Aorta (tissue), 5 donors: ENCODE measurements around the gene CPHXL2. TPM values are rescaled to one million over a fixed set of nuclear protein-coding genes. Genes with fewer than 3 reads are reported as not detected.

Experiments used
- ATAC-seq: fragments of 200-7000 bp; cut with Tn5 transposase; one replicate; pipeline ENCODE4 v1.9.1; 2022; ENCODE audit warnings: moderate library complexity; ENCODE audit not compliant: low FRiP score
- DNase-seq, 2 donors: peaks; one replicate each; pipeline ENCODE4 v3.0.0-alpha.2; 2020
- H3K27ac ChIP-seq, 2 donors: one replicate each; pipeline ENCODE4 v1.5.1; 2013; ENCODE audit warnings: low read length in 2 of 2, mild to moderate bottlenecking in 2 of 2, moderate library complexity in 2 of 2, control low read depth in 1 of 2, inconsistent platforms in 1 of 2, low read depth in 1 of 2
- H3K27me3 ChIP-seq, 2 donors: one replicate each; pipeline ENCODE4 v1.6.1; 2013; ENCODE audit warnings: control low read depth in 1 of 2, low read length in 1 of 2, mild to moderate bottlenecking in 1 of 2, moderate library complexity in 1 of 2; ENCODE audit not compliant: insufficient read depth in 2 of 2, control insufficient read depth in 1 of 2
- H3K36me3 ChIP-seq, 2 donors: one replicate each; pipeline ENCODE4 v1.6.1; 2013; ENCODE audit warnings: control low read depth in 1 of 2, low read length in 1 of 2, mild to moderate bottlenecking in 1 of 2; ENCODE audit not compliant: insufficient read depth in 2 of 2, control insufficient read depth in 1 of 2
- H3K4me1 ChIP-seq, 2 donors: one replicate each; pipeline ENCODE4 v1.6.1; 2013; ENCODE audit warnings: low read length in 2 of 2, control low read depth in 1 of 2, mild to moderate bottlenecking in 1 of 2, moderate library complexity in 1 of 2; ENCODE audit not compliant: insufficient read depth in 2 of 2, control insufficient read depth in 1 of 2
- H3K4me3 ChIP-seq, 2 donors: one replicate each; pipeline ENCODE4 v1.5.1; 2013; ENCODE audit warnings: low read length in 2 of 2, control low read depth in 1 of 2, mild to moderate bottlenecking in 1 of 2
- H3K9me3 ChIP-seq: one replicate; pipeline ENCODE4 v1.6.1; 2013; ENCODE audit warnings: mild to moderate bottlenecking, low read length; ENCODE audit not compliant: control insufficient read depth
- WGBS, 2 donors: extraction: QIAGEN DNeasy Blood & Tissue Kit; methylation state at CpG; one replicate each; pipeline ENCODE4 v1.1.7; 2013; 5-methylcytosine and 5-hydroxymethylcytosine counted together
- intact Hi-C, 2 donors: fragments of 100-400 bp; cut with DNase I; formaldehyde crosslinking; loops; one replicate each; pipeline versions ENCODE4 v1.14.2 to v1.15.0; 2022
- polyA plus RNA-seq, 2 donors: library from polyadenylated mRNA; stranded (reverse); fragments of 200-250 nt; gene quantifications; one replicate each; pipeline ENCODE4 v1.2.3, GENCODE V29; 2013
- total RNA-seq, 2 donors: library from RNA; stranded (reverse); fragmentation: NEBNext Ultra II Directional; extraction: Animal tissue kit (Norgen Biotek cat#: 25700); gene quantifications; one replicate each; pipeline ENCODE4 v1.2.1, GENCODE V29; 2021
- donor health status: healthy with polysubstance abuse.
- donor health status: Bipolar disorder and iron deficiency.
- donor health status: DM: no; HTN: no; CAD: no.
- donor health status: DM: no; HTN: no; CAD: no.
- donor health status: DM: yes; HTN: yes; CAD: no.

CPHXL2 gene
- total and polyA plus RNA-seq, 4 donors, result not detected

DNA sequence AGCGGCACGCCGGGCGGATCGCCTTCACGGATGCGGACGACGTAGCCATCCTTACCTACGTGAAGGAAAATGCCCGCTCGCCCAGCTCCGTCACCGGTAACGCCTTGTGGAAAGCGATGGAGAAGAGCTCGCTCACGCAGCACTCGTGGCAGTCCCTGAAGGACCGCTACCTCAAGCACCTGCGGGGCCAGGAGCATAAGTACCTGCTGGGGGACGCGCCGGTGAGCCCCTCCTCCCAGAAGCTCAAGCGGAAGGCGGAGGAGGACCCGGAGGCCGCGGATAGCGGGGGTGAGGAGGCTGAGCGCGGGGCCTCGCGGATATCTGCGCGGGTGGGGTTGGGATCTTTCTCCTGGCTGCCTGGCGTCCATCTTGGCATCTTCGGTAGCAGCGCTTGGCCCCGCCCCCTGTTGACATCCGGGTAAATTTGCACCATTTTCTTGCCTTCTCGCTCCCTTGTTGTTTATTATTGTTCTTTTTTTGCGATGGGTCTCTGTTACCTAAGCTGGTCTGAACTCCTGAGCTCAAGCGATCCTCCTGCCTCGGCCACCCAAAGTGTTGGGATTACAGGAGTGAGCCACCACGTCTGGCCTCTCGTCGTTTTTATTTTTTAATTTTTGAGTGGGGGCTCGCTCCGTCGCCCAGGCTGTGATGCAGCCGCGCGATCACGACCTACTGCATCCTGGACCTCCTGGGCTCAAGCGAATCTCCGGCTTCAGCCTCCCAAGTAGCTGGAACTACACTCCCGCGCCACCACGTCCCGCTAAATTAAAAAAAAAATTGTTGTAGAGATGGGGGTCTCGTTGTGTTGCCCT is 28.3 kb downstream of the CPHXL2 start:
- Histone ChIP-seq H3K27ac (peak overlapping the region; percentile 70 to 97), H3K4me1 (peaks cover 3 to 5% of the 10 kb centered on the region in 2 donors), H3K27me3 (no peaks in the 10 kb centered on the region), H3K4me3 (peak overlapping the region; percentile 71 to 93), H3K36me3 (no peaks in the 10 kb centered on the region), H3K9me3 (no peaks in the 10 kb centered on the region)
- intact Hi-C loops, result loop anchor here in 1 of 2 donors (2.0 kb wide), 1 partner anchor 116 kb away; no protein-coding TSS in a partner anchor
- peak; percentile 91 to 95 for DNase-seq
- WGBS, 2 donors, result 0% methylated on average over 56 to 62 of the region's 62 CpGs
- peak; percentile 86 for ATAC-seq

DNA sequence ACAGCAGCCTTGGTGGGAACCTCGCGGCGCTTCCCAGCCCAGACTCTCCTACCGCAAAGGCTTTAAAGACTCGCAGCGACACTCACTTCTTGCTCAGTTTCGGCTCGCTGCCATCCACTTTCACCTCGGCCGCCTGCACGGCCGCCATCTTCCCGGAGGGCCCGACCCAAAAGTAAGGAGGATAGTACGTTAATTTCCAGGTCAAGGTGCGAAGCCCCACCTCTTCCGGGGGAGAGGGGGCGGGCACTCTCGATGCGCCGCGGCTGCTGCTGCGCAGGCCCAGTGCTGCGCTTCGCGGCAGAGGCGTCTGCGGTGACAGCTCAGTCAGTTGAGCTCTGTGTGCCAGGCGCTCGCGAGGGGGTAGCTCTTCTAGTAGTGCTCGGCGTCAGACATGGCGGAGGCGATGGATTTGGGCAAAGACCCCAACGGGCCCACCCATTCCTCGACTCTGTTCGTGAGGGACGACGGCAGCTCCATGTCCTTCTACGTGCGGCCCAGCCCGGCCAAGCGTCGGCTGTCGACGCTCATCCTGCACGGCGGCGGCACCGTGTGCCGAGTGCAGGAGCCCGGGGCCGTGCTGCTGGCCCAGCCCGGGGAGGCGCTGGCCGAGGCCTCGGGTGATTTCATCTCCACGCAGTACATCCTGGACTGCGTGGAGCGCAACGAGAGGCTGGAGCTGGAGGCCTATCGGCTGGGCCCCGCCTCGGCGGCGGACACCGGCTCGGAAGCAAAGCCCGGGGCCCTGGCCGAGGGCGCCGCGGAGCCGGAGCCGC is 29.1 kb downstream of the CPHXL2 start, which contains the start of the genes KARS1 and TERF2IP:
TSS of gene KARS1 (minus strand) at position 174 of the 773 bp plus-strand sequence. CDS start at position 148, 26 bp downstream.
TSS of gene TERF2IP (plus strand) at position 282 of the 773 bp plus-strand sequence. CDS start at position 392, 110 bp downstream.
- ATAC-seq (peak; percentile 97), DNase-seq (peak; percentile 96 to 97)
- Histone ChIP-seq H3K9me3 (no peaks in the 10 kb centered on the region), H3K27ac (peak within 1 kb of the TSS; percentile 70 to 97), H3K4me3 (peak within 1 kb of the TSS; percentile 93 to 100), H3K36me3 (no peaks in the 10 kb centered on the region), H3K27me3 (no peaks in the 10 kb centered on the region), H3K4me1 (peaks cover 3 to 5% of the 10 kb centered on the region in 2 donors)
- WGBS, 2 donors, result 0% methylated on average over 76 of the region's 76 CpGs
- intact Hi-C loops, result loop anchor here in 1 of 2 donors (1.0 to 2.0 kb wide), 2 partner anchors 24 to 117 kb away; partner anchors contain the start of gene ADAT1

DNA sequence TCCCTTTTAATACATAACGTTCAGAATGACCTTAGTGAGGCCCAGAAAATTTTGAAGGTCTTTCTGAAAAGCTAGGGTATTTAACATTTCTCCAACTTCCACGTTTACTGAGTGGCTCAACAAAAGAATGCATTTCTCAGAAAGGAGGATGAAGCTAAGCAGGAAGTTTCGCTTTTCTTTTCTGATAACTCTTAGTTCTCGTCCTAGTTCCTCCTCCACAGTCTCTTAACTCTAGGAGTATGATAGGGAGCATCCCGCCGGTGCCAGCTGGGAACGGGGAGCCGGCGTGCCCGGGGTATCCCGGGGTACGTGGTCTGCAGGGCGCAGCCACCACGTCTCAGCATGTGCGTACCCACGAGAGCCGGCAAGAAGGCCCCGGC is 29.7 kb downstream of the CPHXL2 start:
- Histone ChIP-seq H3K9me3 (no peaks in the 10 kb centered on the region), H3K4me1 (peaks cover 3 to 5% of the 10 kb centered on the region in 2 donors), H3K27me3 (no peaks in the 10 kb centered on the region), H3K4me3 (peak overlapping the region; percentile 80 to 100), H3K27ac (peak overlapping the region; percentile 3 to 22), H3K36me3 (peaks cover 1 to 2% of the 10 kb centered on the region in 2 donors)
- intact Hi-C loops, result loop anchor here in 1 of 2 donors (1.0 kb wide), 1 partner anchor 24 kb away; the partner anchor contains the start of gene ADAT1
- ATAC-seq, result peak; percentile 58
- DNase-seq, result no peak
- 0% methylated on average over 18 of the region's 18 CpGs for WGBS, 2 donors

DNA sequence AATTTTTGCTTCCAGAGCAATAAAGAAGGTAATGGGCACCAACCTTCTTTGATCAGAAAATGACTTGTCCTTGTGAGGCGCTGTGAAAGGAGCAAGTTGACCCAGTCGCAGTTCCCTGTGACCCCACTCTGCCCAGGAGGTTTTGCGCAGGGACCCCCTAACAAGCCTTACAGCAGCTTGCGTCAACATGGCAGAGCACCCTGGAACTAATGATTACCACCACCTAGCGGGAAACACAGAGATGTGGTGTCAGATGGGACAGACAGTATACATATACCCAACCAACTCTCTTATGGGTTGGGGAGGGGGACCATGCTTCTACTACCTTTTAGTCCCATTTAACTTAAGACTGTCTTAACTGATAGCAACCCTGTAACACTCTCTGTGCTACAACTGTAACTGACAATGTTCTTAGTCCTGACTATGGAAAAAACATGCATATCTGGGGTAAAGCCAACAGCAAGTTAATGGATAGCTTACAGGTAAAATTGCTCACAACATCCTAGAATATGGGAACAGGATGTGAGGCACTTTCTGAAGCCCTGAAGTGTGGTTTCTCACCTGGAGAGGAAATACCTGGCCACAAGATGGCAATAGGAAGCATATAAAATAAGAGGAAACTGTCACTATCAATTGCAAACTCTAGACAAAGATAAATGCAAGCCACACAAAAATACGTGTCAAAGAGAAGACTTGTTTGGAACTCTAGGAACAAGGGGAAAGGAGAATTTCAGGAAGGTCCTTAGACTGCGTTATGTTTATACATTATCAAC is 32.4 kb downstream of the CPHXL2 start:
- no peak overlapping the region for H3K27ac ChIP-seq
- ATAC-seq (no peak), DNase-seq (no peak)
- 91 to 95% methylated on average over 7 of the region's 7 CpGs for WGBS, 2 donors
- H3K36me3 ChIP-seq, result peaks cover 4 to 8% of the 10 kb centered on the region in 2 donors
- H3K9me3 ChIP-seq, result no peaks in the 10 kb centered on the region
- intact Hi-C loops, result no loop called here
- no peaks in the 10 kb centered on the region for H3K4me1 ChIP-seq
- no peaks in the 10 kb centered on the region for H3K27me3 ChIP-seq
- H3K4me3 ChIP-seq, result no peak overlapping the region

DNA sequence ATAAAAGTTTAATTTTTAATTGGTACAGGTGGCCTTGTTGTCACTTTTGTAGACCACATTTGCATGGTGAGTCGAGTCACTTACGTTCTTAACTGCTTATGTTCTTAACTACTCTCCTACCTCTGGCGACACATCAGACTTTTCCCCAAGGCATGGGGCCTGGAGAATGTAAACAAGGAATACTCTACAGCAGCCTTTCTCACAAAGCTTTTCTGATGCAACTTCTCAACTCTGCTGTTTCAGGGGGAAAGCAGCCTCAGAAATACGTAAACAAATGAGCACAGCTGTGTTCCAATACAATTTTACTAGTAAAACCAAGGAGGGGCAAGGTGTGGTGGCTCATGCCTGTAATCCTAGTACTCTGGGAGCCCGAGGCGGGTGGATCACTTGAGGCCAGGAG is 36.2 kb downstream of the CPHXL2 start:
- no peak overlapping the region for H3K4me3 ChIP-seq
- DNase-seq (no peak), ATAC-seq (no peak)
- intact Hi-C loops, result no loop called here
- no peaks in the 10 kb centered on the region for H3K27me3 ChIP-seq
- WGBS, 2 donors, result 86 to 88% methylated on average over 6 of the region's 6 CpGs
- H3K4me1 ChIP-seq, result no peaks in the 10 kb centered on the region
- H3K36me3 ChIP-seq, result peaks cover 8 to 10% of the 10 kb centered on the region in 2 donors
- H3K27ac ChIP-seq, result no peak overlapping the region
- no peaks in the 10 kb centered on the region for H3K9me3 ChIP-seq

DNA sequence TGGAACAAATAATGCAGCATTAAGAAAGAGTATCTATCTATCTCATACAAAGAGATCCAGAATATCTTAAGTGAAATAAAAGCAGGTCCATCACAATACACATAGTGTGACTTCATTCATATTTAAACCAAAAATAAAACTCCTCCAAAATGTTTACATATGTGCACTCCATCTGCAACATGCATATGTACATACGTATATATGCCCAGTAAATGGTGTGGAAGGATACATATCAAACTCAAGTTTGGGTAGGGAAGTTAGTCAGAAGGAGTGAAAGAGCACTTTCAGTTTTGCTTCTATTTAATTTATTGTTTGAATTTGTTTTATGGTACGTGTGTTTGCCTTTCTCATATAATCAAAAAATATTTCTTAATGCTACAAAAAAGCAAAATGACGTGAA is 41.8 kb downstream of the CPHXL2 start:
- Histone ChIP-seq H3K27me3 (no peaks in the 10 kb centered on the region), H3K4me3 (no peak overlapping the region), H3K9me3 (no peaks in the 10 kb centered on the region), H3K36me3 (peaks cover 10 to 14% of the 10 kb centered on the region in 2 donors), H3K27ac (no peak overlapping the region), H3K4me1 (no peaks in the 10 kb centered on the region)
- intact Hi-C loops, result no loop called here
- 78 to 82% methylated on average over 3 of the region's 3 CpGs for WGBS, 2 donors
- ATAC-seq, result no peak
- no peak for DNase-seq

DNA sequence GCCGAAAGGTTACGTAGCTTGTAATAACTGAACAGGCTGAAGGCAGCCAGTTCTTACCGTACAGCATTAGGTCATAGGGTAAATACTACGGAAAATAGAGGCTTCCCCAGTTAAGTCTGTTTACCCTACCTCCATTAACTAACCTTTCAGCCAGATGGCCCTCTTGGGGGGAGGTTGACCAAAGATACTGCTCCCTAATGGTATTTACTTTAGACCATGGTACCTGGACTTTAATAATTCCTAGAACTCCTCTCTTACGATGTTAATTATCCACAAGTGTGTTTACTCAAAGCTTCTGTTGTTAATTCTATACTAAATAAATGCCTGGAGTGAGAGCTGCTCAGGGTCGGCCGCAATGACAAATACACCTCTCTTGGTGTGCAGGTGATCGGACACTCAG is 44.0 kb downstream of the CPHXL2 start:
- ATAC-seq (no peak), DNase-seq (no peak)
- H3K27me3 ChIP-seq, result no peaks in the 10 kb centered on the region
- intact Hi-C loops, result no loop called here
- no peaks in the 10 kb centered on the region for H3K4me1 ChIP-seq
- no peaks in the 10 kb centered on the region for H3K9me3 ChIP-seq
- peaks cover 15 to 18% of the 10 kb centered on the region in 2 donors for H3K36me3 ChIP-seq
- WGBS, 2 donors, result 89 to 90% methylated on average over 8 of the region's 8 CpGs
- H3K27ac ChIP-seq, result no peak overlapping the region
- H3K4me3 ChIP-seq, result no peak overlapping the region

DNA sequence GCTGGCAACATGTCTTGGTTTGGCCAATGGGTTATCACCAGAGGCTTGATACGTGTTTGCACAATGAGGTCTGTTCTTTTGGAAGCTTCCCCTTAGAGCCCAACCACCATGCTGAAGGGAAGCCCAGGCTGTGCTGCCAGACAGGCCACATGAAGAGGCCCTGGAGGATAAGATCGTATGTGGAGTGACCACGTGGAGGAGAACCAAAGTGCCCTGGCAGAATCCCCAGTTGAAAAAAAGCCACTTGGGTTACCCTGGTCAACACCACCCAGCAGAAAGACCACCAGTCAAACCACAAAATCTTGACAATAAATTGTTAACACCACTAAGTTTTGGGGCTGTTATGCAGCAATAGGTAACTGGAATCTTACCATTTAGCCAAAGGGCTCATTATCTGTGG is 46.8 kb downstream of the CPHXL2 start:
- Histone ChIP-seq H3K27me3 (no peaks in the 10 kb centered on the region), H3K36me3 (peaks cover 10 to 12% of the 10 kb centered on the region in 2 donors), H3K4me1 (no peaks in the 10 kb centered on the region), H3K9me3 (no peaks in the 10 kb centered on the region), H3K4me3 (no peak overlapping the region), H3K27ac (no peak overlapping the region)
- DNase-seq (no peak), ATAC-seq (no peak)
- WGBS, 2 donors, result 76 to 81% methylated on average over 3 of the region's 3 CpGs
- intact Hi-C loops, result no loop called here
